ENCODE measurements around the gene DTNBP1. TPM values are rescaled to one million over a fixed set of nuclear protein-coding genes. Genes with fewer than 3 reads are reported as not detected.

DTNBP1 gene
- polyA plus RNA-seq, 2 of the 4 experiments (the other 2 are of a cell fraction): 8.4 to 8.7 TPM

GRCh38 chr6:15522026-15522425, 140.8 kb downstream of the DTNBP1 start:
- no peak overlapping the region for H3K4me3 ChIP-seq
- no peak overlapping the region for H3K27ac ChIP-seq
- TF ChIP-seq E2F6 (IDR thresholded peaks at IDR 0.05; ENCODE audit: borderline replicate concordance, low read depth) (no peak), KDM5A (IDR thresholded peaks at IDR 0.05) (no peak), RCOR1 (IDR thresholded peaks at IDR 0.05; ENCODE audit: low read depth, low read length) (no peak), EP300 (IDR thresholded peaks at IDR 0.05) (no peak), MAZ (IDR thresholded peaks at IDR 0.05; ENCODE audit: borderline replicate concordance, low read depth, low read length) (no peak), ZNF302 (CRISPR knock-in tag; IDR thresholded peaks at IDR 0.05) (no peak), NFE2L2 (conservative IDR thresholded peaks at IDR 0.05; ENCODE audit: low read length) (no peak), POLR2AphosphoS2 (conservative IDR thresholded peaks at IDR 0.05; ENCODE audit: low read length) (no peak), MAFK (IDR thresholded peaks at IDR 0.05; ENCODE audit: partially characterized antibody) (no peak), CEBPB (IDR thresholded peaks at IDR 0.05) (no peak), EHF (CRISPR knock-in tag; IDR thresholded peaks at IDR 0.05) (no peak), RAD21 (conservative IDR thresholded peaks at IDR 0.05 in 1 of 2, IDR thresholded peaks at IDR 0.05 in 1 of 2) (no peak)
- TF ChIP-seq, protein P1, sequence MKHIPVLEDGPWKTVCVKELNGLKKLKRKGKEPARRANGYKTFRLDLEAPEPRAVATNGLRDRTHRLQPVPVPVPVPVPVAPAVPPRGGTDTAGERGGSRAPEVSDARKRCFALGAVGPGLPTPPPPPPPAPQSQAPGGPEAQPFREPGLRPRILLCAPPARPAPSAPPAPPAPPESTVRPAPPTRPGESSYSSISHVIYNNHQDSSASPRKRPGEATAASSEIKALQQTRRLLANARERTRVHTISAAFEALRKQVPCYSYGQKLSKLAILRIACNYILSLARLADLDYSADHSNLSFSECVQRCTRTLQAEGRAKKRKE (CRISPR knock-in tag; IDR thresholded peaks at IDR 0.05; ENCODE audit: low read depth): no peak
- TF ChIP-seq, protein P2, sequence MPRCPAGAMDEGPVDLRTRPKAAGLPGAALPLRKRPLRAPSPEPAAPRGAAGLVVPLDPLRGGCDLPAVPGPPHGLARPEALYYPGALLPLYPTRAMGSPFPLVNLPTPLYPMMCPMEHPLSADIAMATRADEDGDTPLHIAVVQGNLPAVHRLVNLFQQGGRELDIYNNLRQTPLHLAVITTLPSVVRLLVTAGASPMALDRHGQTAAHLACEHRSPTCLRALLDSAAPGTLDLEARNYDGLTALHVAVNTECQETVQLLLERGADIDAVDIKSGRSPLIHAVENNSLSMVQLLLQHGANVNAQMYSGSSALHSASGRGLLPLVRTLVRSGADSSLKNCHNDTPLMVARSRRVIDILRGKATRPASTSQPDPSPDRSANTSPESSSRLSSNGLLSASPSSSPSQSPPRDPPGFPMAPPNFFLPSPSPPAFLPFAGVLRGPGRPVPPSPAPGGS (IDR thresholded peaks at IDR 0.05): no peak
- TF ChIP-seq, protein P3, sequence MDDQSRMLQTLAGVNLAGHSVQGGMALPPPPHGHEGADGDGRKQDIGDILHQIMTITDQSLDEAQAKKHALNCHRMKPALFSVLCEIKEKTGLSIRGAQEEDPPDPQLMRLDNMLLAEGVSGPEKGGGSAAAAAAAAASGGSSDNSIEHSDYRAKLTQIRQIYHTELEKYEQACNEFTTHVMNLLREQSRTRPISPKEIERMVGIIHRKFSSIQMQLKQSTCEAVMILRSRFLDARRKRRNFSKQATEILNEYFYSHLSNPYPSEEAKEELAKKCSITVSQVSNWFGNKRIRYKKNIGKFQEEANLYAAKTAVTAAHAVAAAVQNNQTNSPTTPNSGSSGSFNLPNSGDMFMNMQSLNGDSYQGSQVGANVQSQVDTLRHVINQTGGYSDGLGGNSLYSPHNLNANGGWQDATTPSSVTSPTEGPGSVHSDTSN (IDR thresholded peaks at IDR 0.05): no peak
- DNase-seq (ENCODE audit: low read depth in 1 of 2, low spot score in 1 of 2): no peak
- no peaks in the 10 kb centered on the region for H3K4me1 ChIP-seq
- CTCF ChIA-PET: no interaction called here
- no peak for FAIRE-seq
- POLR2A ChIA-PET: no interaction called here
- H3K9me3 ChIP-seq: no peaks in the 10 kb centered on the region
- no peak for ATAC-seq
- H3K4me2 ChIP-seq: no peak overlapping the region
- 96% methylated on average over 2 of the region's 9 CpGs for WGBS (ENCODE audit: missing lambda C conversion rate)

DNA sequence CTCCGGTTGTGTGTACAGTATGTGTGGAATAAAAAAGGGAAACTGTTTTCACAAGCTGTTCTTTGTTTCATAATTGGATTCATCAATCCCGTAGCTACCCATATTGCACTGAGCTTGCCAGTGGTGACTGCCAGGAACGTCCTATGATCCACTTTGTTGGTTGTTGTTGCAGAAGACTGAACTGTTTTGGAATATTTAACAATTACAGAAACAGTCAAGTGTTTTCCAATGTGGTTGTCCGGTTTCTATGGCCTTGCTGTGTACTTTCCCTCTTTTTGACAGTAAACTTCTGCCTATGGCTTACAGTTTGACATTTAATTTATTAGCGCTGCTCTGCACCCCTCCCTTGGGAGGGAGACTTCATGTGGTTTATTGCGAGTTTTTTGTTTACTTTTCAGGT, 141.2 kb downstream of the DTNBP1 start:
- POLR2A ChIA-PET: no interaction called here
- DNase-seq (ENCODE audit: low read depth in 1 of 2, low spot score in 1 of 2) (no peak), ATAC-seq (no peak), FAIRE-seq (no peak)
- CTCF ChIA-PET: interaction anchor here (0.6 kb wide), 1 partner anchor 615 kb away, joined by 3 read pairs; no protein-coding TSS in a partner anchor
- no peak for TF ChIP-seq ESRRA (IDR thresholded peaks at IDR 0.05; ENCODE audit: borderline replicate concordance, low read length)
- TF ChIP-seq RNF2 (IDR thresholded peaks at IDR 0.05; ENCODE audit: borderline replicate concordance, low read depth): no peak
- no peak for TF ChIP-seq E2F6 (IDR thresholded peaks at IDR 0.05; ENCODE audit: borderline replicate concordance, low read depth)
- no peak for TF ChIP-seq MAFK (IDR thresholded peaks at IDR 0.05; ENCODE audit: partially characterized antibody)
- TF ChIP-seq EHMT2 (IDR thresholded peaks at IDR 0.05; ENCODE audit: low read depth): no peak
- TF ChIP-seq, protein P2 (IDR thresholded peaks at IDR 0.05): no peak
- no peak for TF ChIP-seq FOSL2 (IDR thresholded peaks at IDR 0.05)
- TF ChIP-seq FOSL2 (CRISPR knock-in tag; IDR thresholded peaks at IDR 0.05): no peak
- TF ChIP-seq HOXB13 (CRISPR knock-in tag; IDR thresholded peaks at IDR 0.05; ENCODE audit: low read depth): no peak
- TF ChIP-seq MYC (IDR thresholded peaks at IDR 0.05; ENCODE audit: borderline replicate concordance, low read length): no peak
- no peak for TF ChIP-seq NFE2L2 (conservative IDR thresholded peaks at IDR 0.05; ENCODE audit: low read length)
- TF ChIP-seq NR3C1 (IDR thresholded peaks at IDR 0.05): no peak
- no peak for TF ChIP-seq RAD21 (conservative IDR thresholded peaks at IDR 0.05 in 1 of 2, IDR thresholded peaks at IDR 0.05 in 1 of 2)
- no peak for TF ChIP-seq CHD2 (IDR thresholded peaks at IDR 0.05; ENCODE audit: low read length, partially characterized antibody)
- no peak for TF ChIP-seq MAZ (IDR thresholded peaks at IDR 0.05; ENCODE audit: borderline replicate concordance, low read depth, low read length)
- TF ChIP-seq HDAC2 (IDR thresholded peaks at IDR 0.05): no peak
- TF ChIP-seq HMGXB4 (CRISPR knock-in tag; IDR thresholded peaks at IDR 0.05; ENCODE audit: borderline replicate concordance): no peak
- H3K4me1 ChIP-seq: no peaks in the 10 kb centered on the region
- no peak overlapping the region for H3K4me2 ChIP-seq
- WGBS (ENCODE audit: missing lambda C conversion rate): 87% methylated on average over 6 of the region's 6 CpGs
- no peaks in the 10 kb centered on the region for H3K9me3 ChIP-seq
- H3K27ac ChIP-seq: no peak overlapping the region
- H3K4me3 ChIP-seq: no peak overlapping the region
